Measurements from ENCODE around the gene SNTG2. TPM values are rescaled to one million over a fixed set of nuclear protein-coding genes. Genes with fewer than 3 reads are reported as not detected.

The SNTG2 gene
- total RNA-seq, 1 experiment from 2014 or later: not detected

DNA sequence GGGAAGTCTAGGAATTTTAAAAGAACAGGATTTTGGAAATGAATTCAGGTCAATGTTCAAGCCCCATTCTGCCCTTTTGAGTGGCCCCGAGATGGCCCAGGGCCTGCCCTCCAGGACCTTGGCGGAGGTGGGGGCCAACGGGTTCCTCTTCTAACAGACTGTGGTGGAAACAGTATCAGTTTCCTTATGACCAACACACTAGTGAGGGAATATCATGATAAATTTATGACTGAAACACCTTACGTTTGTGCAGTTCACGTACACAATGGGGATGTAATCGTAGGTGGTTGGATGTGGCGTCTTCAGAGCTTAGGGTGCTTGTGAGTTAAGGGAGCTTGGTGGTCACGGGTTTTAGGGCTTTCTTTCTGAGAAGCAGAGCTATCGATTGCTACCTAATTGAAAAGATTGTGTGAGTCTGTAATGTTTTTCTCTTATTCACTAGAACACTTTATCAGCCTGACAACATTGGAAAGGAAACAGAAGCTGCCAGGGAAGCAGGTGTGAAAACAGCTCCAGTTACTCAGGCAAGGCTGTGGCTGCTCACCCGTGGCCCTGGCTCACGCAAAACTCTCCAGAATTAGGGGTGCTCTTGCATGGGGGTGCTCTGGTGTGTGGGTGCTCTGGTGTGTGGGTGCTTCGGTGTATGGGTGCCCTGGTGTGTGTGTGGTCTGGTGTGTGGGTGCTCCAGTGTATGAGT lies 165.3 kb downstream of the SNTG2 start:
- no peaks in the 10 kb centered on the region for H3K27me3 ChIP-seq (replicated peaks; ENCODE audit: control insufficient read depth, insufficient read depth, low read length)
- H3K4me3 ChIP-seq (ENCODE audit: low read depth, low read length): no peak overlapping the region
- no peak for DNase-seq
- TF ChIP-seq, protein P1, sequence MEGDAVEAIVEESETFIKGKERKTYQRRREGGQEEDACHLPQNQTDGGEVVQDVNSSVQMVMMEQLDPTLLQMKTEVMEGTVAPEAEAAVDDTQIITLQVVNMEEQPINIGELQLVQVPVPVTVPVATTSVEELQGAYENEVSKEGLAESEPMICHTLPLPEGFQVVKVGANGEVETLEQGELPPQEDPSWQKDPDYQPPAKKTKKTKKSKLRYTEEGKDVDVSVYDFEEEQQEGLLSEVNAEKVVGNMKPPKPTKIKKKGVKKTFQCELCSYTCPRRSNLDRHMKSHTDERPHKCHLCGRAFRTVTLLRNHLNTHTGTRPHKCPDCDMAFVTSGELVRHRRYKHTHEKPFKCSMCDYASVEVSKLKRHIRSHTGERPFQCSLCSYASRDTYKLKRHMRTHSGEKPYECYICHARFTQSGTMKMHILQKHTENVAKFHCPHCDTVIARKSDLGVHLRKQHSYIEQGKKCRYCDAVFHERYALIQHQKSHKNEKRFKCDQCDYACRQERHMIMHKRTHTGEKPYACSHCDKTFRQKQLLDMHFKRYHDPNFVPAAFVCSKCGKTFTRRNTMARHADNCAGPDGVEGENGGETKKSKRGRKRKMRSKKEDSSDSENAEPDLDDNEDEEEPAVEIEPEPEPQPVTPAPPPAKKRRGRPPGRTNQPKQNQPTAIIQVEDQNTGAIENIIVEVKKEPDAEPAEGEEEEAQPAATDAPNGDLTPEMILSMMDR (IDR thresholded peaks at IDR 0.05; ENCODE audit: insufficient read depth in 1 of 2, low read depth in 1 of 2, low read length in 1 of 2, severe bottlenecking in 1 of 2, unreplicated experiment in 1 of 2): no peak
- peaks cover 62% of the 10 kb centered on the region for H3K9me3 Mint-ChIP-seq (ENCODE audit: unreplicated experiment)
- ChIA-PET CTCF (no interaction called here), POLR2A (no interaction called here)
- no peaks in the 10 kb centered on the region for H3K4me1 ChIP-seq
- no TSS peak for BruUV-seq (replicated peaks)
- no peaks in the 10 kb centered on the region for H3K36me3 ChIP-seq (ENCODE audit: control insufficient read depth, insufficient read depth, low read length)
- H3K9me3 ChIP-seq: no peaks in the 10 kb centered on the region
- peaks cover 4% of the 10 kb centered on the region for H3K36me3 Mint-ChIP-seq (ENCODE audit: insufficient read depth, unreplicated experiment)
- H3K4me3 Mint-ChIP-seq (ENCODE audit: unreplicated experiment): no peak overlapping the region
- H3K27ac Mint-ChIP-seq (ENCODE audit: unreplicated experiment): no peak overlapping the region
- no peaks in the 10 kb centered on the region for H3K27me3 Mint-ChIP-seq (ENCODE audit: insufficient read depth, unreplicated experiment)
- no peaks in the 10 kb centered on the region for H3K4me1 Mint-ChIP-seq (ENCODE audit: low read depth, unreplicated experiment)
- intact Hi-C loops (cut with micrococcal nuclease; ENCODE audit: unreplicated experiment): no loop called here

DNA sequence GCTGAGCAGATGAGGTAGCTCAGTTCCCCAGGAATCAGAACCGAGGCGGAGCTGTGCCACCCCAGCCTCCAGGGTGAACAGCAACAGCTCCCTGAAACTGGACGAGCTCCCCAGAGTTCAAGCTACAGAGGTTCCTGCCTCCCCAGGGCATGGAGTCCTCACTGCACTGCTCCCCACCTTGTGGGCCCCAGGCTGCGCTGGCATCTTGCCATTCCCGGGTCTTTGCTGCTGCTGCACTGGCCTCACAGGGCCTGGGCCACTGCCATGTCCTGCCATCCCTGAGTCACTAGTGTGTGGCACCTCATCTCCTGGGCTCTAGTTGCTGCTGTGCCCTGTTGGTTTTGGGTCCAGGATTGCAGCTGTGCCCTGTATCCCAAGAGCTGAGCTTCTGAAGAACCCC lies 166.9 kb downstream of the SNTG2 start:
- peaks cover 48% of the 10 kb centered on the region for H3K9me3 Mint-ChIP-seq (ENCODE audit: unreplicated experiment)
- no peak overlapping the region for H3K27ac Mint-ChIP-seq (ENCODE audit: unreplicated experiment)
- Histone ChIP-seq H3K9me3 (no peaks in the 10 kb centered on the region), H3K27me3 (replicated peaks; ENCODE audit: control insufficient read depth, insufficient read depth, low read length) (no peaks in the 10 kb centered on the region), H3K4me1 (no peaks in the 10 kb centered on the region), H3K4me3 (ENCODE audit: low read depth, low read length) (no peak overlapping the region), H3K36me3 (ENCODE audit: control insufficient read depth, insufficient read depth, low read length) (no peaks in the 10 kb centered on the region)
- POLR2A ChIA-PET: no interaction called here
- intact Hi-C loops (cut with micrococcal nuclease; ENCODE audit: unreplicated experiment): no loop called here
- peaks cover 4% of the 10 kb centered on the region for H3K36me3 Mint-ChIP-seq (ENCODE audit: insufficient read depth, unreplicated experiment)
- H3K4me1 Mint-ChIP-seq (ENCODE audit: low read depth, unreplicated experiment): no peaks in the 10 kb centered on the region
- BruUV-seq (replicated peaks): no TSS peak
- no peak for DNase-seq
- TF ChIP-seq, protein P1 (IDR thresholded peaks at IDR 0.05; ENCODE audit: insufficient read depth in 1 of 2, low read depth in 1 of 2, low read length in 1 of 2, severe bottlenecking in 1 of 2, unreplicated experiment in 1 of 2): no peak
- peaks cover 4% of the 10 kb centered on the region for H3K27me3 Mint-ChIP-seq (ENCODE audit: insufficient read depth, unreplicated experiment)
- CTCF ChIA-PET: no interaction called here
- H3K4me3 Mint-ChIP-seq (ENCODE audit: unreplicated experiment): no peak overlapping the region

DNA sequence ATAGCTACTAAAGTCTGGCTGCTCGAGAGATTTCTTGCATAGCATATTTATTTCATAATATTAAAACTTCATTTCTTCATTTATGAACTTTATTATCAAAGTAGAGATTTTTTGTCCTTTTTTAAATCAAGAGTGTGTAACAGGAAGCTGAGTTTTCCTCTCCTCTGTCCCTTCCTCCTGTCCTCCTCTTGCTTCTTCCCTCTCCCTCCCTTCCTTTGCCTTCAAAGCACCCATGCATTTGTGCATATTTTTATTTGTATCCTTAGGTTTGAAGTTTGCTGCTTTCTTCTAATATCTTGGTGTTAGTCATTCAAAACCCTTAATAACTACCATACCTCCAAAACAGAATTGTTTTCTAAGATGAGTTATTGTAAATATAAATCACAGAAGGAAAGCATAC lies 174.6 kb downstream of the SNTG2 start:
- ChIA-PET POLR2A (no interaction called here), CTCF (no interaction called here)
- H3K4me3 ChIP-seq (ENCODE audit: low read depth, low read length): no peak overlapping the region
- intact Hi-C loops (cut with micrococcal nuclease; ENCODE audit: unreplicated experiment): no loop called here
- peaks cover 3% of the 10 kb centered on the region; the same call in 1 of the 2 replicates for H3K9me3 ChIP-seq
- no peaks in the 10 kb centered on the region for H3K27me3 ChIP-seq (replicated peaks; ENCODE audit: control insufficient read depth, insufficient read depth, low read length)
- Mint-ChIP-seq H3K27ac (ENCODE audit: unreplicated experiment) (no peak overlapping the region), H3K36me3 (ENCODE audit: insufficient read depth, unreplicated experiment) (no peaks in the 10 kb centered on the region), H3K4me3 (ENCODE audit: unreplicated experiment) (no peak overlapping the region), H3K27me3 (ENCODE audit: insufficient read depth, unreplicated experiment) (peaks cover 9% of the 10 kb centered on the region), H3K9me3 (ENCODE audit: unreplicated experiment) (no peaks in the 10 kb centered on the region), H3K4me1 (ENCODE audit: low read depth, unreplicated experiment) (no peaks in the 10 kb centered on the region)
- TF ChIP-seq, protein P1 (IDR thresholded peaks at IDR 0.05; ENCODE audit: insufficient read depth in 1 of 2, low read depth in 1 of 2, low read length in 1 of 2, severe bottlenecking in 1 of 2, unreplicated experiment in 1 of 2): no peak
- no peaks in the 10 kb centered on the region for H3K36me3 ChIP-seq (ENCODE audit: control insufficient read depth, insufficient read depth, low read length)
- DNase-seq: no peak
- no peaks in the 10 kb centered on the region for H3K4me1 ChIP-seq
- no TSS peak for BruUV-seq (replicated peaks)
